ENCODE data around the gene TEX10. TPM values are rescaled to one million over a fixed set of nuclear protein-coding genes. Genes with fewer than 3 reads are reported as not detected.
A peak's percentile ranks its signal among the peaks of the same experiment; 100 is the strongest.
"Not testable (repeated sequence)": the region's sequence is repeated elsewhere in the genome, so short reads cannot be mapped to it uniquely, and the experiment has no call there.

TEX10 gene
- total RNA-seq, 1 donor from 2014 or later = 8.0 TPM

GRCh38 chr9:100354121-100354800 lies 1.5 kb upstream of the TEX10 start:
- ATAC-seq (ENCODE audit: poor library complexity) (no peak), DNase-seq (no peak)
- intact Hi-C loops (cut with DNase I) = loop anchor here (10.0 kb wide), 1 partner anchor 241 kb away; no protein-coding TSS in a partner anchor

DNA sequence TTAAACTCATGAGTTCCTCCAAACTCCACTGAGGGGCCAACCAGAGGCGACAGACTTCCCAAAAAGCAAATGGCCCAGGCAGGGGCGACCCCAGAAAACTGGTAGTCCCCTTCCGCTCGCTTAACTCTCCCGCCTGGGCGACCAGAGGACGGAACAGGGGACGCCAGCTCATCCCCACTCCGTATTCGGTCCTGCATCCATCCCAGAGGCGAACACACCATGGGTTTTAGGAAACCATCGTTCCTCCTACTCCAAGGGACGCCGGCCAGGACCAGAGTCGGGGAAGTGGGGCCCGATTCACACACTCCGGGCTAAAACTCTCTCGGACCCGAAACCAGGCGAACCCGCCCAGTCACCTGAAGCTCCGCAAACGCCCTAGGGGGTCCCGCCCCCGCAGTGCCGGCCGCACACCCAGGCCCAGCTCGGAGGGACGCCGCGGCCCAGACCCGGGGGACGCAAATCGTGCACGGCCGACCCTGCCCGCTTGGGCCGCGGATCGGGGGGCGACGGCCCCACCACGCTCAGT lies 478 bp downstream of the TEX10 start:
- intact Hi-C loops (cut with DNase I) = loop anchor here (10.0 kb wide), 1 partner anchor 243 kb away; no protein-coding TSS in a partner anchor
- peak; percentile 50 for DNase-seq
- ATAC-seq (ENCODE audit: poor library complexity) = peak; percentile 71

DNA sequence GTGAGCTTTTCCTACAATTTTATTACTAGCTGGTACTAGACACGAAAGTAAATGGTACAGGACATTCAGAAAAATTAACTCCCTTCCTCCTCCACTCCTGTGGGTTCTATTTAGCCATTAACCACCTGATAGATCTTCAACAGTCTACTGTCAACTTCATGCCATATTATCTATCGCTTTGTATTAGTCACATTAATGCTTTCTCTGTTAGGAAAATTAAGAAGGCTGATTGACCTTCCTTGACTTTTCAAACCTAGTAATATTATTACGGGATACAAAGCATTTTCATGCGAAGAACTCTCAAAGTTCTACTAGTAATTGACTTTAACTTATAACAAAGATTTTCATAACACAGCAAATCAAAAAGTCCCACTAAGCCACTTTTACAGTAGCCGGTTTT lies 1.2 kb downstream of the TEX10 start:
- DNase-seq = no peak
- ATAC-seq (ENCODE audit: poor library complexity) = no peak
- intact Hi-C loops (cut with DNase I) = loop anchor here (10.0 kb wide), 1 partner anchor 243 kb away; no protein-coding TSS in a partner anchor

GRCh38 chr9:100350188-100350587 lies 2.6 kb downstream of the TEX10 start:
- intact Hi-C loops (cut with DNase I) = loop anchor here (10.0 kb wide), 1 partner anchor 245 kb away; no protein-coding TSS in a partner anchor
- ATAC-seq (ENCODE audit: poor library complexity) (no peak), DNase-seq (no peak)

- DNase-seq = no peak
- ATAC-seq (ENCODE audit: poor library complexity) = peak; percentile 65
- intact Hi-C loops (cut with DNase I) = no loop called here
Measured at GRCh38 chr9:100346836-100347235, 5.9 kb downstream of the TEX10 start.

- intact Hi-C loops (cut with DNase I) = no loop called here
- ATAC-seq (ENCODE audit: poor library complexity) (no peak), DNase-seq (no peak)
Measured at GRCh38 chr9:100341889-100342288, 10.9 kb downstream of the TEX10 start.

DNA sequence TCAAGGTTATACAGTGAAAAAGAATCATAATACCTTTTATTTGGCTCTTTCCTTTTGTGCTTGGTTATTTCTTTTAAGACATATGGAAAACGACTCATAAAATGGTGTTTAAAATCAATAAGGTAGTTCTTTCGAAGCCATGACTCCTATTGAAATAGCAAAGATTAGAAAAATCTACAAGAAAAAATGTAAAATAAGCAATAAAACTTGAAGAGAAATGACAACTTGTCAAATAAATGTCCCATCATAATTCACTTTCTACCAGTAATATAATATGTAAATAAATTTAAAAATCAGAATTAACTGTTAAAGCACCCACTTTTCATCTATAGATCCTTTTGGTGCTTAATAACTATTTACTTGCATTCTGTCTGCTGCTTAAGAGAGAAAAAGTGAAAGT lies 12.5 kb downstream of the TEX10 start:
- intact Hi-C loops (cut with DNase I) = no loop called here
- ATAC-seq (ENCODE audit: poor library complexity) = no peak
- no peak for DNase-seq

DNA sequence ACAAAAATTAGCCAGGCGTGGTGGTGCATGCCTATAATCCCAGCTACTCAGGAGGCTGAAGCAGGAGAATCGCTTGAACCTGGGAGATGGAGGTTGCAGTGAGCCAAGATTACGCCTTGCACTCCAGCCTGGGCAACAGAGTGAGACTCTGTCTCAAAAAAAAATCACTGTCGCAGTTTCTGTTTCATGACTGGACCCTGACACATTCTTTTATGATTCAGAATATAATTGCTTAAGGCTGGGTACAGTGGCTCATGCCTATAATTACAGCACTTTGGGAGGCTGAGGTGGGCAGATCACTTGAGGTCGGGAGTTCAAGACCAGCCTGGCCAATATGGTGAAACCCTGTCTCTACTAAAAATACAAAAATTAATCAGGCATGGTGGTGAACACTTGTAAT lies 14.0 kb downstream of the TEX10 start:
- intact Hi-C loops (cut with DNase I); DNase-seq; ATAC-seq (ENCODE audit: poor library complexity): not testable (repeated sequence)

- ATAC-seq (ENCODE audit: poor library complexity) (no peak), DNase-seq (no peak)
- intact Hi-C loops (cut with DNase I) = loop anchor here (5.0 to 10.0 kb wide), 2 partner anchors 292 to 1140 kb away; no protein-coding TSS in a partner anchor
Measured at GRCh38 chr9:100324594-100325200, 28.0 kb downstream of the TEX10 start.

DNA sequence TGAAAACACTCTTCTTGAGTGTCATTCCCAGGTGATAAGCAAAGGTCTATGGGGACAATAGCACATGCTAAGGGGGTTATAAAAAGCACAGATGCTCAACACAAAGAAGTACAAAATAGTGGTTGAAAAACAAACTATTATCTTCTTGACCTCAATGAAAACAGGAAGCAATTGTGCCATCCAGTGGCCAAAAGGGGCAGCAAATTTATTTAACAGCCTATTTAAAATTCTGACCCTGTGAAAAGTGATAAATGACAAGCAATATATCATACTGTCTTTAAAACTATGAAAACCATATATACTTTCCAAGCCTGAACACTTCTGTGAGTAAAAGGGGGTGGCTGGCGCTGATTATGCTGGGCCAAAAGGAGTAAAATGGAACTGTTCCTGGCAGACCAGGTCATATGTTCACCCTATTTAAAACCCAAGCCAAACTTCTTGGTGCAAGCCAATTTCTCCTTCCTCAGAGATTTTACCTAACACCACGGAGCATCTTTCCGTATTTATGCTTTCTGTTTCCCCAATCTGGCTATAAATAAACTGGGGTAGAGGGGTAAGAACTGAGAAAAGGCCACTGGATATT lies 29.7 kb downstream of the TEX10 start:
- peak; percentile 45 for ATAC-seq (ENCODE audit: poor library complexity)
- intact Hi-C loops (cut with DNase I) = loop anchor here (10.0 kb wide), 1 partner anchor 1138 kb away; no protein-coding TSS in a partner anchor
- DNase-seq = no peak

GRCh38 chr9:100317706-100318105 lies 35.0 kb downstream of the TEX10 start:
- ATAC-seq (ENCODE audit: poor library complexity) = no peak
- intact Hi-C loops (cut with DNase I) = no loop called here
- DNase-seq = no peak

GRCh38 chr9:100315561-100315960 lies 37.2 kb downstream of the TEX10 start:
- intact Hi-C loops (cut with DNase I) = no loop called here
- no peak for ATAC-seq (ENCODE audit: poor library complexity)
- DNase-seq = no peak

DNA sequence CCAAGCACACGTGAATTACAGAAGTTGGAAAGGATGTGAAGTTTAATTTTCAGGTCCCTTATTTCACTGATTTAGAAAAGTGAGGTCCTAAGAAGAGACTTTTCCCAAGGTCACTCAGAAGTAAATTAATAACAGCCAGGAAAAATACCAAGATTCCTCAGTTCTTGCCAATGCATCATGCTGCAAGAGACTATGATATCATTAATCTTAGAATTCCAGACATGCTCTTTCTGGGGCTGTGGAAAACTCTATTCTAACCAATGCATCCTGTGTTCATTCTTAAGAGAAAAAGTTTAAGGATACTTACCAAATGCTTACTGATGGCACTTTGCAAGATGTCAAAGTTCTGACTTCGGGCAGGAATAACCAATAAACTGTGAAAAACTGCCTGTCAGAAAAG lies 42.8 kb downstream of the TEX10 start:
- ATAC-seq (ENCODE audit: poor library complexity) (no peak), DNase-seq (no peak)
- intact Hi-C loops (cut with DNase I) = no loop called here

- intact Hi-C loops (cut with DNase I) = no loop called here
- no peak for ATAC-seq (ENCODE audit: poor library complexity)
- DNase-seq = no peak
Measured at GRCh38 chr9:100308965-100309564, 43.7 kb downstream of the TEX10 start.

DNA sequence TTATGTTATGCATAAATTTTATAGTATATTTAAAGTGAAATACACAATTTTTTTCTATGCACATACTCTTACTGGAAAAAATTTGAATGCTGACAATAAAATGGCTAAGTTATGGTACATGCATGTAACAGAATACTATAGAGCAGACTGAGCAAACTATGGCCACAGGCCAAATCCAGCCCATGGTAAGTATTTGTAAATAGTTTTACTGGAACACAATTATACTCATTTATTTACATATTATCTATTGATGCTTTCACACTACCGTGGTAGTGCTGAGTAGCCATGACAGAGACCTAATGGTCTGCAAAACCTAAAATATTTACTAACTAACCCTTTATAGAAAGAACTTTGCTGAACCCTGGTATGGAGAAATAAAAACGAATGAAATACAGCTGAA lies 45.7 kb downstream of the TEX10 start:
- DNase-seq = no peak
- ATAC-seq (ENCODE audit: poor library complexity) = no peak
- intact Hi-C loops (cut with DNase I) = no loop called here

- intact Hi-C loops (cut with DNase I) = no loop called here
- DNase-seq (no peak), ATAC-seq (ENCODE audit: poor library complexity) (no peak)
Measured at GRCh38 chr9:100306283-100306682, 46.5 kb downstream of the TEX10 start.

DNA sequence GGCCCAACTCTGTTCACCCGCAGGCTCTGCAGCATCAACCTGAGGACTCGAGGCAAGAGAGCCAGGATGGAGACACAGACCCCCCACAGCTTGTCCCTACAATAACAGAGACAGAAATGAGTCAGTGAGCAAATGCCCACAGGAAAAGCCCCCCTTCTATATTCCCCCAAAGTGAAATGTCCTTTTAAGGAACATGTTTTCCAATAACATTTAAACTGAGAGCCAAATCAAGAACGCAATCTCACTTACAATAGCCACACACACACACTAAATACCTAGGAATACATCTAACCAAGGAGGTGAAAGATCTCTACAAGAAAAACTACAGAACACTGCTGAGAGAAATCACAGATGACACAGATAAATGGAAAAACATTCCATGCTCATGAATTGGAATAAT lies 49.0 kb downstream of the TEX10 start:
- DNase-seq = no peak
- ATAC-seq (ENCODE audit: poor library complexity) = no peak
- intact Hi-C loops (cut with DNase I) = no loop called here

- intact Hi-C loops (cut with DNase I) = no loop called here
- no peak for DNase-seq
- no peak for ATAC-seq (ENCODE audit: poor library complexity)
Measured at GRCh38 chr9:100298378-100298777, 54.4 kb downstream of the TEX10 start.

DNA sequence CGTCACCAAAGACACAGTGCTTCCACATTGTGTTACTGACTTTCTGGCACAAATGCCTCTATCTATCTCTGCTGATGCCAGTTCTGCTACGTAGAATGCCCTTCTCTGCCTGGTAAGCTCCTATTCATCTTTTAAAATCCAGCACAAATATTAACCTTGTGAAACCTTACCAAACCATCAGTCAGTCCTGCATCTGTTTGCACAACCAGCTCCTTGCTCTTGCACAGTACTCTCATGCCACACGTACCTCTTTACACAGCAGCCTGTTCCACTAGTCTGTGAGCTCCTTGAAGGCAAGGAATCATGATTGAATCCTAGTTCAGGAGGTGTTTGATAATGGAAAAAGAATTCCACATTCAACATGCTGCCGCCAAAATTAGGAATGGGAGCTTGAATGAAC lies 56.3 kb downstream of the TEX10 start:
- ATAC-seq (ENCODE audit: poor library complexity) = no peak
- DNase-seq = no peak
- intact Hi-C loops (cut with DNase I) = no loop called here

Data from Right ventricle myocardium superior (tissue), 1 donor.